Urothelium cell line (cell line): ENCODE data around the gene POLR2J3.
"Not testable (repeated sequence)": the region's sequence is repeated elsewhere in the genome, so short reads cannot be mapped to it uniquely, and the experiment has no call there.

Experiments
- DNase-seq: peaks from one replicate; pipeline ENCODE4 v3.0.0; 2011; ENCODE audit warnings: low spot score, mixed read lengths
- FAIRE-seq: peaks from 2 replicates; lab custom pipeline; 2011; peaks lifted over from hg19 to GRCh38; lab: Jason Lieb, UNC

POLR2J3 gene

DNA sequence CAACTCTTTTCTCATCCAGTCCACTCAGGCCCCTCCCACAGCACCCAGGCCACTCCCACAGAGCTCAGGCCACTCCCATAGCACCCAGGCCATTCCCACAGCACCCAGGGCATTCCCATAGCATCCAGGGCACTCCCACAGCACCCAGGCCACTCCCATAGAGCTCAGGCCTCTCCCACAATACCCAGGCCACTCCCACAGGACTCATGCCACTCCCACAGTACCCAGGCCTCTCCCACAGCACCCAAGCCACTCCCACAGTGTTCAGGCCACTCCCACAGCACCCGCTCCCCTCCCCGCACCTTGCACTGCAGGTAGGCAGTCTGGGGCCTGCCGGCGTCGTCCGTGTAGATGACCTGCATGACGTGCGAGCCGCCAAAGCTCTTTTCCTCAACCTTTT lies 17.5 kb upstream of the POLR2J3 start:
- not testable (repeated sequence) for FAIRE-seq, DNase-seq

DNA sequence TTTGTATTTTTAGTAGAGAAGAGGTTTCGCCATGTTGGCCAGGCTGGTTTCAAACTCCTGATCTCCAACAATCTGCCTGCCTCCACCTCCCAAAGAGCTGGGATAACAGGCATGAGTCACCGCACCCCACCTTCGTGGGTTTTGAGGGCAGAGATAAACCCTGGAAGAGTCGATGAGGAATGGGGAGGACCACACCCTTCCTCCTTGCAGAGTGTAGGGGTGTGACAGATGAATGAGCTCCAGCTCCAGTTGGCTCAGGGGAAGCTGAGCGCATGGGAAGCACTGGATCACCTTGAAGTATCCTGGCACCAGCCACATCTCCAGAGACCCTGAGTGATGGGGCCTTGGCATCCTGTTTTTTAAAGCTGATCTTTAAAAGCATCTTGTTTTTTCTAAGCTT lies 11.1 kb upstream of the POLR2J3 start:
- not testable (repeated sequence) for DNase-seq, FAIRE-seq

DNA sequence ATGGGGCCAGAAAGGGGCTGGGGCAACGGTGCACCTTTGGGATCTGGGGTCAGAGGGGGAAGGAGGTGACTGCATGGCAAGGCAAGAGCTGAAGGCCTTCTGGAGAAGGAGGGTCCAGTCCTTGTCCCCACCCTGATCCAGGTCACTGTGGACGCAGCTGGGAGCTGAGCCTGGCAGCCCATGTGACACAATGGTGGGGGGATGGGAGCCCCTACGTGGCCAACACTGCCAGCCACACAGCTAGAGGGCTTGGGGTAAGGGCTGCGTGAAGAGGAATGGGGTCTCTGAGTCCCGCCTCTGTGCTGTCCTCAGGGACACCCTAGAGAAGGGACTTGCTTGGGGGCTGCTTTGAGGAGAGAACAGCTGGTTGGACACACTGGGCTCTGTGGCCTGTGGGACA lies 9.3 kb upstream of the POLR2J3 start:
- FAIRE-seq, DNase-seq: not testable (repeated sequence)

DNA sequence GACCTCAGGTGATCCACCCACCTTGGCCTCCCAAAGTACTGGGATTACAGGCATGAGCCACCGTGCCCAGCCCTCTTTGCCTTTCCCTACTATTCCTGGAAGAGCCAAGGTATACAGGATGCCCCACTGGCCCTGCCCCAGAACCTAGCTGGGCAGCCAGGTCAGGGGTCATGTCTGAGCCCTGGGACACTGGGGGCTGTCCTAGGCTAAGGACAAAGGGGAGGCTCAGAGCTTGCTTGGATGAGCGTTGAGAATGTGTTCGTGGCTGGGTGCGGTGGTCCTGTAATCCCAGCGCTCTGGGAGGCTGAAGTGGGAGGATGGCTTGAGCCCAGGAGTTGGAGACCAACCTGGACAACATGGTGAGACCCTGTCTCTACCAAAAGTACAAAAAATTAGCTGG lies 6.1 kb upstream of the POLR2J3 start:
- not testable (repeated sequence) for FAIRE-seq, DNase-seq

DNA sequence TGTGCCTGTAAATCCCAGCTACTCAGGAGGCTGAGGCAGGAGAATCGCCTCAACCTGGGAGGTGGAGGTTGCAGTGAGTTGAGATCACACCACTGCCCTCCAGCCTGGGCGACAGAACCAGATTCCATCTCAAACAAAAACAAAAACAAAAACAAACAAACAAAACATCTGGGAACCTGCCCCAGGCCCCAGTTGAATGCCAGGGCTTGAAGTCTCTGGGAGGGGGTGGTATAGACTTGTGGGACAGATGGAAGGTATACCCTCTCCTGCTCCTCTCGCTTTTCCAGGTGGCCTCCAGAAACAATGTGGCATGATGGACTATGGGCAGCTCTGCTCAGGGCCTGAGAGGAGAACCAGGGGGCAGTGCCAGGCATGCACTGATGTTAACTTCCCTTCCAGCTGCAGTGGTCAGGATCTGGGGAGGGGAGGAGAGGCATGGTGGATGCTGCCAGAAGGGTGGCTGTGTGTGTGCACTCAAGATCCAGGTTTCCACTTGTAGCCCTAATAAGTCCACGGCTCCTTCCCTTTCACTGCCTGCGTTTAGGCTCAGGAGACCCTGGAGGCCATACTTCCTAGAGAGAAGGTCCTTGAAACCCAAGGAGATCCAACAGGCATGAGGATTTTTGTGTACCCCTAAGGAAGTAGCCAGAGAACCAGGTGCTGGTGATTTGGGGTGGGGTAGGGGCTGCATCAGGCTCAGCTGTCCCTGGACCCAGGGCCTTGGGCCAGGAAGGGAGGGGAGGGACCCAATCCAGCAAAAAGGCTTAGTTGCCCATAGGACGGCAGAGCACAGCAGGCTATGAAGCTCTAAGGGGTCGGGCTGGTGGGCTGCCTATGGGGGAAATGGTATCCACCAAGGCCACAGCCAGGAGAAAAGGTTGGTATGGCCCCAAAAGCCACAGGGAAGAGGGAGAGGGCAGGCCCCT lies 5.2 kb upstream of the POLR2J3 start:
- not testable (repeated sequence) for DNase-seq, FAIRE-seq

DNA sequence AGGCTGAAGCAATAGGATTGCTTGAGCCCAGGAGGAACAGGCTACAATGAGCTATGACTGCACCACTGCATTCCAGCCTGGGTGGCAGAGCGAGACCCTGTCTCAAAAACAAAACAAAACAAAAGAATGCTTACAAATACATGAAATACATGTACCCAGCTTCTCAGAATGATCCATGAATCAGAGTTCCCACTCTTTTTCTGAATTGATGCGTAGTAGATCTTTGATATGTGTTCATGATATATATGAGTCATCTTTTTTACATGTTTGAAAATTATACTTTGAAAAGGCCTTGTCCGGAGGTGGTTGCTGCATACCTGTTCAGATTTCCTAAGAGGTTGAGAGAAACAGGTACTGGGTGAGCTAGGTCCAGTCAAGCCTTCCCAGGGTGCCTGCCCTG lies 4.0 kb upstream of the POLR2J3 start:
- not testable (repeated sequence) for DNase-seq, FAIRE-seq

DNA sequence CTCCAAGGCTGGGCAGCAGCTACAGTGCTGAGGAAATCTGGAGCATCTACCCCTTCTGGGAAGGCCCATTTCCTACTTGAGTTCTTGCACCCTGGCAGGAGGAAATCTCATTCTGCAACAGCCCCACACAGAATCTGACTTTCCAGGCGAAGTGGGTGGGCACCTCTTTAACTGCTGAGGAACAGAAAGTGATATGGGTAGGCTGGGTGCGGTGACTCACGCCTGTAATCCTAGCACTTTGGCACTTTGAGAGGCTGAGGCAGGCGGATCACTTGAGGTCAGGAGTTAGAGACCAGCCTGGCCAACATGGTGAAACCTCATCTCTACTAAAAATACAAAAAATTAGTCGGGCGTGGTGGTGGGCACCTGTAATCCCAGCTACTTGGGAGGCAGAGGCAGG lies 2.2 kb upstream of the POLR2J3 start:
- DNase-seq, FAIRE-seq: not testable (repeated sequence)

DNA sequence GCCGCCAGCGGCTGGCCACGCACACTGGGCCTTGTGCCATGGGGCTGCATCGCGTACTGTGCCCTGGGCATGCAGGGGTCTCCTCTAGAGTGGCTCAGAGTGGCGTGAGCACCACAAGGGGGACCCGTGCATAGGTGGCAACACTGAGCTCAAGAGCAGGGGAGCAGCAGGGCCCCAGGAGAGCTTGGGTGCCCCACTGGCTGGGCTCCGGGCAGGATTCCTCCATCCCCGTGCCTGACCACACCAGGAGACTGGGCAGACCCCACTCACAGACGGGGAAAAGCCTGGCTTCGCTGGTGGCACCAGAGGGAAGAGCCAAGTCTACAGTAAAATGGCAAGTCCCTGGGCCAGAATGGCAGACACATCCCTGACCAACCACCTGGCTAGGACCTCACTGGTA lies 3.8 kb downstream of the POLR2J3 start:
- not testable (repeated sequence) for FAIRE-seq, DNase-seq

DNA sequence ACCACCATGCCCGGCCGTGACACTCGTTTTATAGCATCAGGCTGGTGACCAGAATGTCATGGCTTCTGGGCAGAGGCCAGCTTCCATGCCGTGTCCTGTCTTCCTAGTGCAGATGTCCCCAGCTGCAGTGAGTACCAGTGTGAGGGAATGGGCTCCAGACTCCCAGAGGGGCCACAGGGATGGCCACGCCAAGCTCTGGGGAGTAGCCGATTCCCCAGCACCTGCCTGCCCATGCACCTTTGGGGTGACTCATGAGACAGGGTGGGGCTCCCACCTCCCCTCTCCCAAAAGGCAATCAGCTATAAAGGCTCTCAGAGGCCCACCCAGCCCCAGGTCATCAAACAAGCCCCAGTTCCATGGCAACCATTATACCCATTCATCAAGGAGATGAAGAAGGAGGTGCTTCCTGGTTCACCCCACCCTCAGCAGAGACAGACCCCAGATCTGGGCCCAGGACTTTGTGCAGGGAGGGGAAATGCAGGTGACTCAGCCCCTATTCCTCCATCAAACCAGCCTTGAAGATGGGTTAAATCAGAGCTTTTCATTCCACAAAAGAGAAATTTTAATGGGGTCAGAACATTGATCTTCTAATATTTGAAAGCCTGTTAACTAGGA lies 21.5 kb downstream of the POLR2J3 start, which contains the start of gene SPDYE2:
TSS of gene SPDYE2 (plus strand) at position 419 of the 615 bp plus-strand sequence. CDS start 2,030 bp downstream, outside the sequence.
- not testable (repeated sequence) for DNase-seq, FAIRE-seq

DNA sequence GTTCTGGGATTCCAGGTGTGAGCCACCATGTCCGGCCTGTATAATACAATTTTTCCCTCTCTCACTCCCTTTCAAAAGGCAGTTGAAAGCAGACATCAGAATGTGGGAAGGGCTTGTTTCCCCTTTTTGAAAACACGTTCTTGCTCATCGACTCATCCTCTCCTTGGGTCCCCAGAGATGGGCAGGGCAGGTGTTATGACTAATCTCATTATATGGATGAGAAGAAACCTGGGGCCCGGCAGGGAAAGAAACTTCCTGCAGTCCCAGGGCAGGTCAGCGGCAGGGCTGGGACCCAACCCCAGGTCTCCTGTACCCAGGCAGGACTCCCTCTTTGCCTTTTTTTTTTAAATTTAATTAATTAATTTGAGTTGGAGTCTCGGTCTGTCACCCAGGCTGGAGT lies 26.0 kb downstream of the POLR2J3 start:
- FAIRE-seq, DNase-seq: not testable (repeated sequence)

DNA sequence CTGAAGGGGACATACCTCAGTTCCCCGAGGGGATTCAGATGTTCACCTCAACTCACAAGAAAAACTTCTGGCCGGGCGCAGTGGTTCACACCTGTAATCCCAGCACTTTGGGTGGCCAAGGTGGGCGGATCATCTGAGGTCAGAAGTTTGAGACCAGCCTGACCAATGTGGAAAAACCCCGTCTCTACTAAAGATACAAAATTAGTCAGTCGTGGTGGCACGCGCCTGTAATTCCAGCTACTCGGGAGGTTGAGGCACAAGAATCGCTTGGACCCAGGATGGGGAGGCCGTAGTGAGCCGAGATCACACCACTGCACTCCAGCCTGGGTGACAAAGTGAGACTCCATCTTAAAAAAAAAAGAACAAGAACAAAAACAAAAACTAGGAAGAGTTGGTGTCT lies 27.1 kb downstream of the POLR2J3 start:
- FAIRE-seq, DNase-seq: not testable (repeated sequence)

DNA sequence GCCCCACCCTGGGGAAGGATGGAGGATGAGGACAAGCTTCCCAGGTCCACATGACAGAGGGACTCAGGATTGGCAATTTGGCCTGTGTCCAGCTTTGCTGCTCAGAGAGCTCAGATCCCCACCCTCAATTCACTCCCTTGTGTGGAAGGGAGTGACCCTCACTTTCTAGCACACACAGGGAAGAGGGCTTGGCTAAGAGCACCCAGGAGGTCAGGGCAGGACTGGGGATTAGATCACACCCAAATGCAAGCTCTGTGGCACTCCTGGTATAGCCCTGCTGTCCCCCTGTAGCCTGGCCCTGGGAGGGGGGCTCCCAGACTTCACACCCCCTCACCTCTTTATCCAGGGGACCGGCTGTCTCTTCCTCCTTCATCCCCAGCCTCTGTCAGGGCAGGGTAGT lies 28.0 kb downstream of the POLR2J3 start:
- not testable (repeated sequence) for FAIRE-seq, DNase-seq

DNA sequence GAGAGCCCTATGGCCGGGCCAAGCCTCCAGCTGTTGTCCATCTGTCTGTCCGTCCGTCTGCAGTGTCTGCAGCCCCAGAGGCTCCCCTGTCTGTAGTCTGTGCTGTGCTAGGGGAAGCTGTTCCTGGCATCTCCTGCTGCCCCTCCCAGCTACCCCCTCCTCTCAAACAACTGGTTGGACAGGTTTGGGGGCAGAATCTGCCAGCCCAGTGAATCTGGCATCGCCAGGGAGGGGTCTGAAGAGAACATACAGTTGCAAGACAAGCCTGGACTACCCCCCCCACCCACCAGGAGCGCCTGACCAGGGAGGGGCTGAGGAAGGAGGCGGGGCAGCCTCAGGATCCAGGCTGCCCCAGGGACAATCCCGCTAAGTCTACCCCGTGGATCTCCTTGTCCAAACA lies 28.8 kb downstream of the POLR2J3 start, which contains the start of gene UPK3BL2:
TSS of gene UPK3BL2 (minus strand) at position 101 of the 400 bp plus-strand sequence. CDS start at position 41, 60 bp downstream.
- not testable (repeated sequence) for DNase-seq, FAIRE-seq

DNA sequence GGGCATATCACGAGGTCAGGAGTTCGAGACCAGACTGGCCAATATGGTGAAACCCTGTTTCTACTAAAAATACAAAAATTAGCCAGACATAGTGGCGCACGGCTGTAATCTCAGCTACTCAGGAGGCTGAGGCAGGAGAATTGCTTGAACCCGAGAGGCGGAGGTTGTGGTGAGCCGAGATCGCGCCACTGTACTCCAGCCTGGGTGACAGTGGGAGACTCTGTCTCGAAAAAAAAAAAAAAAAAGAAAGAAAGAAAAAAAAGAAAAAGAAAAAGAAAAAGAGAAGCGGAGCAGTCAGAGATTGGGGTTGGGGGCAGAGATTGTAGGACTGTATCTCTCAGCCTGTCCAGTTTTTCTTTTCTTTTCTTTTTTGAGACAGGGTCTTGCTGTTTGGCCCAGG lies 29.6 kb downstream of the POLR2J3 start:
- FAIRE-seq, DNase-seq: not testable (repeated sequence)

DNA sequence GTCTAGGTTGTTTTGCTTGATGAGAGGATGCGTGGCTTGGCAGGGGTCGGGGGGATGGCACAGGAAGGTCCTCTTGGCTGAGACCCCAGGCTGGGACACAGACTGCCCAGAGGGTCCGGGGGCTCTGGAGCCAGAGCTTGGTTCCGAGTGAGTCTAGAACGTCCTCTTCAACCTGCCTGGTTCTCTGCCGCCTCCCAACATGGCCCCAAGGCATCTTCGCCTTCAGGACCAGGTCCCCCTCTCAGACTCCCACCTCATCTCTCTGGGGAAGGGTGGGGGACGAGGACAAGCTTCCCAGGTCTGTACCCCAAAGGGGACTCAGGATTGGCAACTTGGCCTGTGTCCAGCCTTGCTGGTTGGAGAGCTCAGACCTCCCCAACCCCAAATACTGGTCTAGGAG lies 30.3 kb downstream of the POLR2J3 start:
- not testable (repeated sequence) for FAIRE-seq, DNase-seq

DNA sequence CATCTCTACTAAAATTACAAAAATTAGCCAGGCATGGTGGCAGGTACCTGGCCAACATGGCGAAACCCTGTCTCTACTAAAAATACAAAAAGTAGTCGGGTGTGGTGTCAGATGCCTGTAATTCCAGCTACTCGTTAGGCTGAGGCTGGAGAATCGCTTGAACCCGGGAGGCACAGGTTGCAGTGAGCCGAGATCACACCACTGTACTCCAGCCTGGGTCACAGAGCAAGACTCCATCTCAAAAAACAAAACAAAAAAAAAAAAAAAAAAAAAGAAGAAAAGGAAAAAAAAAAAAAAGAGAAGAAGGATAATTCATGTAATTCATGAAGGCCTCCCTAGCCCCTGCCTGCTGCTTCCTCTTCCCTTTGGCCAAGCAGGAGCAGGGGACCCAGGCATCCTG lies 31.8 kb downstream of the POLR2J3 start:
- not testable (repeated sequence) for DNase-seq, FAIRE-seq

DNA sequence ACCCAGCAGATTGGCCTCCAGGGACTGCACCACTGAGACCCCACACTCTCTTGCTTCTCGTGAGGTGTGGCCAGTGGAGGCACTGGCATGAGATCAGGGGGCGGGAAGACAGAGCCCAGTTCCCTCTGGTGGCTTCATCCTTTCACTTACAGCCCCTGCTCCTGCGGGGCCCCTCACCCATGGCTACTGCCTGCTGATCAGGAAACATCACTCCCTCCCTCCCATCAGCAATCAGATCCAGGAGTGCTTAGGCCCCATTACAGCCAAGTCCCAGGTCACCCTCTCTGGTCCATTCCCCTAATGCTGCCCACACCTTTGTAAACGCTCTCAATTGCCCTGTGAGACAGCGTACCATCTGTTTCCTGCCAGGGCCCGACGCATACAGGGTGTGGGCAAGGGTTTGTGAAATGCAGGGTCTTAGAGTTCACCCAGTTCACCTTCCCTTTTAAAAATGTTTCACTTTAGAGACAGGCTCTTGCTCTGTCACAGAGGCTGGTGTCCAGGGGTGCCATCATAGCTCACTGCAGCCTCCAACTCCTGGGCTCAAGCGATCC lies 37.2 kb downstream of the POLR2J3 start:
- DNase-seq, FAIRE-seq: not testable (repeated sequence)

DNA sequence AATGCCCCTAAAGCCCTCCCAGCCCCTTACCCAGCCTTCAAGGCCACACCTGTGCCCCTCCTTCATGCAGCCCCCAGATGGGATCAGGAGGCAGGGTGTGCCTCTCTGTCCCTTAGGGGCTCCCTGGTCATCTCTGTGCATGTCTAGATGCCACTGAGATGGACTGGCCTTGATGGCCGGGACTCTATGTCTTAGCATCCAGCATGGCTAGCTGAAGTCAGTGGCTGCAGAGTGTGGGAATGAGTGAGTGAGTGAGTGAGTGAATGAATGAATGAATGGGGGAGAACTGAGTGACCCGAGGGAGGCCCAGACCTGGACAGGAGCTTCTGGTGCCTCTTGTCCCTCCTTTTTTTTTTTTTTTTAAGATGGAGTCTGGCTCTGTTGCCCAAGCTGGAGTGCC lies 40.3 kb downstream of the POLR2J3 start:
- DNase-seq, FAIRE-seq: not testable (repeated sequence)

DNA sequence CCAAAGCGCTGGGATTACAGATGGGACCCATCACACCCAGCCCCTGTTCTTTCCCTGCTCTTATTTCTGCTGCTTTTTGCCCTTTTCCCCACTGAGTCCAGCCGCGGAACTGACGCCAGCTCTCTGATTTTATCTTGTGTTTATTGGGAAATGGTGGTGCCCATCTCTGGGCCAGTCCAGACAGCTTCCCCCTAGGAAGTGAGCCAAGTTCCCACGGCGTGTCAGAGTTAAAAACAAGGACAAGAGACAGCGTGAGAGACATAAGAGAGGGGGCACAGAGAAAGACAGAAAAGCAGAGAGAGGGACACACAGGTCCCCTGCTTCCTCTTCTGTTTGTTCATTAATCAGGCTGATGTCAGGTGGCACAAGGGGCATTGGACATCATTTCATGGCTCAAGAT lies 40.8 kb downstream of the POLR2J3 start:
- not testable (repeated sequence) for DNase-seq, FAIRE-seq

DNA sequence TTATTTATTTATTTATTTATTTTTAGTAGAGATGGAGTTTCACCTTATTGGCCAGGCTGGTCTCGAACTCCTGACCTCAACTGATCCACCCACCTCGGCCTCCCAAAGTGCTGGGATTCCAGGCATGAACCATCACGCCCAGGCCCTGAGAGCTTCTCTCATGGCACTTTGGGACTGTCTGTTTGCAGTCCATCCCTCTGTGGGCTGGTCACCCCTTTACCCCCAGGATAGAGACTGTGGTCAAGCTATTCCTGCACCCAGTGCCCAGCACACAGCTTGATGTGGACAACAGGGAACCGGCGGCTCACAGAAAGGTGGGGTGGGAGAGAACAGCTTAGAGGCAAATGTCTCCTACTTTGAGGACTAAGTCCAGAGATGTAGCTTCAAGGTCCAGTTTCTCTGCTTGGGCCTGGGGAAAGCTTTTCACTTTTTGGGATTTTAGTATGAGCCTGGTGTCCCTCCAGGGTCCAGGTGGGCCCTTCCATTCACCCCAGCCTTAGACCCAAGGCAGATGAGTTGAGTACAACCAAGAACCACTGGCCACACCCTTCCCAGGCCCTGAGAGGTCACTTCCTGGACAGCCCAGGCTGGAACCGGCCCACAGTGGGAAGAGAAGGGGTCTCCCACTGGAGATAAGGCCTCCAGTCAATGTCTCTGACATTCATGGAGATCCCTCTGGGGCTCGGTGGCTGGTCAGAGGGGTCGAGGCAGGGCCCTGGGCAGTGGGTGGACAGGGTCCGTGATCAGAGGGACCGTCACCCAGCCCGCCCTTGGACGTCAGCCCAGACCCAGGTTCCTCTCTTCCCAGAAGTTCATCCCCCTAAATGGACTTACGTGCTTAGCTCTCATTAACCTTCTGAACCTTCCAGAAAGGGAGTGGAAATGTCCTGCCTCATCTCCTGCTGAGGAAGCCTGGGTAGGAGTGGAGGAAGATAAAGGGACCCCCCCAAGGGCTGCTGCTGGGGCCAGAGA lies 44.3 kb downstream of the POLR2J3 start:
- FAIRE-seq, DNase-seq: not testable (repeated sequence)
